ENCODE data around the gene GPR37L1.

- TF ChIP-seq TAF1 (IDR thresholded peaks at IDR 0.05; ENCODE audit: low read depth) (no peak), RAD21 (conservative IDR thresholded peaks at IDR 0.05) (no peak)
- TF ChIP-seq, protein P1, sequence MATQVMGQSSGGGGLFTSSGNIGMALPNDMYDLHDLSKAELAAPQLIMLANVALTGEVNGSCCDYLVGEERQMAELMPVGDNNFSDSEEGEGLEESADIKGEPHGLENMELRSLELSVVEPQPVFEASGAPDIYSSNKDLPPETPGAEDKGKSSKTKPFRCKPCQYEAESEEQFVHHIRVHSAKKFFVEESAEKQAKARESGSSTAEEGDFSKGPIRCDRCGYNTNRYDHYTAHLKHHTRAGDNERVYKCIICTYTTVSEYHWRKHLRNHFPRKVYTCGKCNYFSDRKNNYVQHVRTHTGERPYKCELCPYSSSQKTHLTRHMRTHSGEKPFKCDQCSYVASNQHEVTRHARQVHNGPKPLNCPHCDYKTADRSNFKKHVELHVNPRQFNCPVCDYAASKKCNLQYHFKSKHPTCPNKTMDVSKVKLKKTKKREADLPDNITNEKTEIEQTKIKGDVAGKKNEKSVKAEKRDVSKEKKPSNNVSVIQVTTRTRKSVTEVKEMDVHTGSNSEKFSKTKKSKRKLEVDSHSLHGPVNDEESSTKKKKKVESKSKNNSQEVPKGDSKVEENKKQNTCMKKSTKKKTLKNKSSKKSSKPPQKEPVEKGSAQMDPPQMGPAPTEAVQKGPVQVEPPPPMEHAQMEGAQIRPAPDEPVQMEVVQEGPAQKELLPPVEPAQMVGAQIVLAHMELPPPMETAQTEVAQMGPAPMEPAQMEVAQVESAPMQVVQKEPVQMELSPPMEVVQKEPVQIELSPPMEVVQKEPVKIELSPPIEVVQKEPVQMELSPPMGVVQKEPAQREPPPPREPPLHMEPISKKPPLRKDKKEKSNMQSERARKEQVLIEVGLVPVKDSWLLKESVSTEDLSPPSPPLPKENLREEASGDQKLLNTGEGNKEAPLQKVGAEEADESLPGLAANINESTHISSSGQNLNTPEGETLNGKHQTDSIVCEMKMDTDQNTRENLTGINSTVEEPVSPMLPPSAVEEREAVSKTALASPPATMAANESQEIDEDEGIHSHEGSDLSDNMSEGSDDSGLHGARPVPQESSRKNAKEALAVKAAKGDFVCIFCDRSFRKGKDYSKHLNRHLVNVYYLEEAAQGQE (IDR thresholded peaks at IDR 0.05; ENCODE audit: borderline replicate concordance), result peak; percentile 42
Observed at GRCh38 chr1:202107801-202108731, 14.7 kb upstream of the GPR37L1 start.
